ENCODE measurements around the gene CFAP299.

DNA sequence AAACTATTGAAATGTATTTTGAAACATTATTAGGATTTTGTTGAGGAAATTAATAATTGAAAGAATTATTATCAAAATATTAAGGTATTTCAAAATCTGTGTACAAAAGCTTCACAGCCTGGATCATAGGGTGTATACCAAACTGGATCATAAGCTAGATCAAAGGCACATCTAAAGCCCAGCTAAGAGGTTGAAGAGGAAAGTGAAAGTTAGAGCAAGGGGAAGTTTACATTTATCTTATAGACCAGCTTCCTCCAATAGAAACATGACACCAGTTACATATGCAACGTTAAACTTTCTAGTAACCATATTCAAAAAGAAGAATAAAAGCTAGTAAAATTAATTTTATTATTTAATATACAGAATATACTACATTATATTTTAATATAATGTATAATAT is 467.8 kb downstream of the CFAP299 start:
- TF ChIP-seq CTCF (IDR thresholded peaks at IDR 0.05) (no peak), POLR2A (IDR thresholded peaks at IDR 0.05) (no peak), POLR2AphosphoS5 (IDR thresholded peaks at IDR 0.05) (no peak)
